ENCODE measurements around the gene RGS6.

The RGS6 gene

DNA sequence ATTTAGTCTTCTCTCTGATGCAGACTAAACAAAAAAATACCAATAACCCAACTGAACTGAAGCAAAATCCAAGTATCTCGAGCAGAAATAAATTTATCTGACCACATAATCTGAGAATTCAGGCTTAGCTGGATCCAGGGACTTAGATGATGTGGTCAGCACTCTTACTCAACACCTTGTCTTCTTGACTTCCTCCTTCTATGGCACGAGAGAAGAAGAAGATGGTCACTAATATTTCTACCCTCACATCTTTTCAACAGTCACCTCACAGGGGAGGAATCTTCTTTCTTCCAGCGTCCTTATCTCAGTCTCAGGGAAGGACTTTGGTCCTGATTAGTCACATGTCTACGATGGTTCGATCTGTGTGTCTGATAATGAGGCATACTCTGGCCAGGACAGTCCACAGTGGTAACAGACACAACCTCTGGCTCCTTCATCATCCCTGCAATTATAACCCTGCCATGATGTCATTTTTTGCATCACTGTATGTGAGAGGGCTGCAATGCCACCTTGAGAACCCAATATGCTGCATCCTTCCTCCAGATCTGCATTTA is 15.8 kb downstream of the RGS6 start:
- no peak for DNase-seq

DNA sequence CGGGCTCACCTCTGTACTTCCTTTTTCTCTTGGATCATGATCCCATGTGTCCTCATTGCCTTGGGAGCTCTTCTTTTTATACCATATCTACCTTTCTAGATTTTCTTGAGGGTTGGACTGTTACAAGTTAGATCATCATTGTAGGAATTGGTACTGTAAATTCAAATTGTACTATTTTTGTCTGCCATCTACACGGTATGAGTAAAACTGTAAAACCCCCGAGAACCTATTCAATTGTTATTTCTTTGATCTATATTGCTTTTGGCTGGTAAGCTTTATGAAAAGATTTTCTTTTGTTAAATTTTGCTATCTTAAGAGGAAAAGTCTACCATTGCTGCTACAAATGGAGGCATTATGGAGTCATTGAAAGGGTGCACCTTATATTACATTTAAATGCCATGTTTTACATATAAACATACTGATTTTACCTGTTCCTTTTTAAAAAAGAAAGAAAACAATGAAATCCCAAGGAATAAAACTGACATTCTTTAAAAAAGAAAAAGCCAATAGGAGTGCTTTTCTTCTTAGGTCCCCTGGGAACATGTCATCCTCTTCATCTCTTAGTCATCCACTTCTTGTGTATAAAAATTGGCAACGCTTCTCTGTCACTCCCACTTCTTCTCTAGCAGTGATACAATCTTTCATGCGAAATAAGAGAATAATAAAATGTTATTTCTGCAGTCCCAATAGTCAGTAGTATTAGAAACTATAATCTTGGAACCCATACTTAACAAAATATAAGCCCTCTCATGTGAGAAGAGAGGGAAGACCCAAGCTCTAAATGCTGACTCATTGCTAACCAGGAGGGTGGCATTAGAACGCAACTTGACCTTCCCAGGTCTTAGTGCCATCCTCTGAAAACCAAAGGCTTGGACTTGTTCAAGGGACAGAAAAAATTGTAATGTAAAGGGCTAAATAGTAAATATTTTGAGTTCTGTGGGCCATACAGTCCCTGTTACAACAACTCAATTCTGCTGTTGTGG is 20.4 kb downstream of the RGS6 start:
- DNase-seq, result no peak

DNA sequence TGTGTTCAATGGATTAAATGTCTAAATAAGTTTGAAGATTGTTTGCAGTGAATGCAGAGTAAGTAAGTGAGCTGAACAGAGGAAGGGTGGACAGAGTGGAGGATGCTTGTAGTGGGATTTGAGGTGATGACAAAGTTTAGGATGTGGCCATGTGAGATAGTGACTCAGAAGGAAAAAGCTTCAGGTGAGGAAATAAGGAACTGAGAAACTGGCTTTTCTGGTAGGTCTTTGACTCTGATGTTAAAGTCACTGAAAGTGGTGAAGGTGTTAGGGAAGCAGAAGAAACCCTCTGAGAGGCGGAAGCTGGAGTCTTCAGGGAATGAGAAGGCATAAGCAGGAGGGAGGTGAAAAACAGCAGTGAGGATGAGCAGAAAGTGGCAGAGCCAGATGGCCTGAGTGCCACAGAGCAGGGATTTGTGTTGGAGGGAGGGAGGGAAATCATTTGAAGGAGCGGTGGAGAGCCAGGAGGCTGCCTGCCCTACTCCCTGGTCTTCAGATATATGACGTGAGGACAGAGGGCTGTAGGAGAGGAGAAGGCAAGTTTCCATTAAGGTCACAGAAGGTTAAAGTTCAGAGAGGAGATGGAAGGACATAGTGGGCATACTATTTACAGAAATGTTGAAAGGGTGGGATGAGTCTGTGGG is 24.8 kb downstream of the RGS6 start:
- no peak for DNase-seq

DNA sequence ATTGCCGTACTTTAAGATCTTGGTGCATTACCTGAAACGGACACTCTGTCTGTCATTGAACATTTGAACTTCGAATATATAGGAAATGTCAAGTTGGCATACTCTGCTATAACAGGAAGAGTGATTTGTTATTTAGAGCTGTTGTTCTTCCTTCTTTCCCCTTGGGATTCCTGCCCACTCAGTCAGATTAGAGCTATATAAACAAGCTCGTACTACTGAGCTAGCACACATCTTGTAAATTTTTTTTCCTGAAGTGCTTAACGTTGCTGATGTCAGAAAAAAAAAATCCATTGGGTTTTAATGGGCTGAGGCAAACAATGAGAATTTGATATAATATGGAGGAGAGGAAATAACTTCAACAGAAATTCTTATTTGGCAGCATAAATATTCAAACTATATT is 26.8 kb downstream of the RGS6 start:
- no peak for DNase-seq

DNA sequence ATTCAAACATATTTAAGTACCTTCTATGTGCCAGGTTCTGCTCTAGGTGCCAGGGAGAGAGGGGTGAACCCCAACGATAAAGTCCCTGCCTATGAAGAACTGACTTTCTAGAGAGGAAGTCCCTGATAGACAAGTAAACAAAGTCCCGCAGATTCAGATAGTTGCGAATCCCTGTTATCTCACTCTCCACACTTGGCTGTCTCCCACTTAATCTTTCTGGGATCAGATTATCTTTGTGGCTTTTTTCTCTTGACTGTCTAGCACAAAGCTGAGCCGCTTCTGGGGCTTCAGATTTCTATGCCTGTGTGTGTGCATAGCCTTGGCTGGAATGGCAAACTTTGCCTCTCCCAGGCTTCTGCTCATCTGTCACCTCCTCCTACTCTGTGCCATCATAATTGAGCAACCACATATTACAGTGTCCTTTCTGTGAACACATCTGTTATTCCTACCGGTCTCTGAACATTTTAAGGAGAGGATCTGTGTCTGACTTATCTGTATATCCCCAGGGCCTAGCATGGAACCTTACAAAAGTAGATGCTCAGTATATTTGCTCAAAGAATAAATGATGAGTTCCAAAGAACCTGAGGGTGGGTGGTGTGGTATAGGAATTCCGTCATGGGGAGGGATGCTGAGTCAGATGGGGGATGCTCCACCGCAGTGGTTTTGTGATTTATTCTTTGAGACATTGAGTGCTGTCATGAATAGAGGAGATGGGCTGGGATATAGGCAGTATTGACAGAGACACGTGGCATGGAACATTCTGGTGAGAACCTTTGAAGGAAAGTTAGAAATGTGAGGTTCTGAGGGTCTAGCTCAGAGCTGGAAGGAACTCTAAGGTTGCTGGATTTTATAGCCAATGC is 28.5 kb downstream of the RGS6 start:
- no peak for DNase-seq

DNA sequence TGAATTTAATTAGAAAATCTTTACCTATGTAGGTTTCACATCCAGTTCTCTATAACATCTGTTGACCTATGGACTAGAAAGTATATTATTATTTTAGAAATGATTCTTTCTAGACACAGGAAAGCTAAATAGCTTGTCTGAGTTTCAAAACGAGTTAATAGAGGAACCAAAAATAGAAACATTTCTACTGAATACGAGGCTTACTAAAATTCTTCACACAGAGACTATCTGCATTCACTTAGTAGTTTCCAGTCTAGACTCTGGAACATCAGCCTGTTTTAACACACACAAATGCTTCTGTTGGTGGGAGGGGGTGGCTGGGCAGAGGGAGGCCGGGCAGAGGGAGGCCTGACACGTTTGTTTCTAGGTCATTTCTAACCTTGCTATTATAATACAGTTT is 29.7 kb downstream of the RGS6 start:
- no peak for DNase-seq

DNA sequence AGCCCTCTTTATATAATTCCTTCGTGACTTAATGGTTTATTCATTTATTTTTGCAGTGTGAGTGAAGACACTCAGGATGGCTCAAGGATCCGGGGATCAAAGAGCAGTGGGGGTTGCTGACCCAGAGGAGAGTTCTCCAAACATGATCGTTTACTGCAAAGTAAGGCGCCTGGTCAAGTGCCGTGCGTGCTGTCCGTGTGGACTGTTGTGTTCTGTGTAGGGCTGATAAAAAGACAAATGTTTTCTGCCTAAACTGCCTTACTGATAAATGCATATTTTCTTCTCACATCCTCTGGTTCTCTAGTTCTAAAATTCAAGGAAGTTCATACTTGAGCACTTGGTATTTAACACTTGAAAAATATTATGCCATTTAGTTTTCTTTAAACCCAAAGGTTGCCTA is 32.5 kb downstream of the RGS6 start:
- no peak for DNase-seq

DNA sequence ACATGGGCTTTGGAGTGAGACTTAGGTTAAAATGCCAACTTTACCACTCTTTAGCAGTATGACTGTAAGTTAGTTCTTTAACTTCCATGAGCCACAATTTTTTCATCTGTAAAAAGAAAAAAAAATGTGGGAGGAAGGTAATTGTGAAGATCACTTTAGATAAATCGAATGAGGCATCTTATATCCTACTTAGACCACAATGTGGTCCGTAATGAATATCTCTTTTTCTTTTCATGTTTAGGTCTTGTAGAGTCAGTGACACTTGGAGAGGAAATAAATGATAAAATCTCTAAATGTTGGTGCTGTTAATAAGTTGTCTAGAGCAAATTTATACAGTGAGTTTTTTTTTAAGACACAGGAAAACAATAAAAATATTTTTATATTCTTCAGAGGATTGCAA is 34.3 kb downstream of the RGS6 start:
- no peak for DNase-seq

DNA sequence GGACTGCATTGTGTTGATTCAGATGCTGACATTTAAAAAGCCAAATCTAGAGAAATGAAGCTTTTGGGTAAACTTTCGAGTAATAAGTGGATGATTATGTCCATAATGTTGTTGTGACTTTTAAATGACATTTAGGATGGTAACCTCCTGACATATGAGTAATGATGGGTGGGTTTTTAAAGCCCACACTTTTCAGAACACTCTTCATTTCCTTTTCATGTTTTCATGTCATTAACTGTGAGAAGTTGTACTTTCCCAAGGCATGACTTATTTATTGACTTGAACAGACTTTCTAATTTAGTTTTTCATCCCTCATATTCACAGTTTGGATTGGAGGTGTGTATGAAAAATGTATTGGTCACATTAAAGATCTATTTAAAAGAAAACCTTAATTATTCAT is 35.5 kb downstream of the RGS6 start:
- DNase-seq, result no peak

DNA sequence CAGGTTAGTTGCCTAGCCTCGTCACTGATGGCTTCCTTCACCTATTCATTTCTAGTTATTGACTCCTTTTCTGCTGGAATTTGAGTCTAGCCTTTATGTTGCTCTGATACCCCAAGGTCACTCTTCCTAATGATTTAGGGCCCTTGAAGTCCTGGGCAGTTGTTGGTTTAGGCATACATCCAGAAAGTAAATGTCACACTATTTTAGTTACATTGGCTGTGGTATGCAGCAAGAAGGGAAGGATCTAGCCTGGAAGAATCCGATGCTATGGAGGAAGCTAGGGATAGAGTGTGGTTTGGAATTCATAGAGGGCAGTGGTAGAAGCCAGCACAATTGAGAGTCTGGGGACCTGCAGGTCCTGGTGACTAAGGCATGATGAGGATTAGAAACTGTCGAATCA is 38.0 kb downstream of the RGS6 start:
- no peak for DNase-seq

DNA sequence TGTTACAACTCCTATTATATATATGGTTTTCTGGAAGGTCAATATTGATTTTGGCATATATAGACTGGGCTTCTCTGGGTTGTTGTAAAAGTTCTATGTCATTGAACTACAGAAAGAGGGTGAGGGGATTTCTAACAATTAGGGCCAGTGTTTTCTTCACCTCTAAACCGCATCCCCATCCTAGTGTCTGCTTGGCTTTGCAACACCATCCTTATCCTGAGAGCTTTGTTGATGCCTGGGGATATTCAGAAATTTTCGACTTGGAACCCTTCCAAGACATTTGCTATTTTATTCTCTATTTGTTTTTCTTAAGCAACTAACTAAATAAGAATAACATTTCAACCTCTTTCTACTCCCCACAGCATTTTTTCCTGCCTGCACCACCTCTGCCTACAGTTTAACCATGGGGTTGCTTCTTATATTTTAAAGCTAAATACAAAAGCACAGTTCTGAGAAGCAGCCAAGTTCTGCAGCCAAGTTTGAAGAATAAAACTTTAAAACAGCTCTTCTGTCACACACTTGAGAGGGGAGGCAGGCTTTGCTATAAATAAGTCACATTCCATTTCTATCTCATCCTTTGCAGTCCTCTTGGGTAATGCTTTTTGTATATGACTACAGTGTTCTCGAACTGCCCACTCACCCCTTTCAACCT is 53.4 kb downstream of the RGS6 start:
- no peak for DNase-seq

DNA sequence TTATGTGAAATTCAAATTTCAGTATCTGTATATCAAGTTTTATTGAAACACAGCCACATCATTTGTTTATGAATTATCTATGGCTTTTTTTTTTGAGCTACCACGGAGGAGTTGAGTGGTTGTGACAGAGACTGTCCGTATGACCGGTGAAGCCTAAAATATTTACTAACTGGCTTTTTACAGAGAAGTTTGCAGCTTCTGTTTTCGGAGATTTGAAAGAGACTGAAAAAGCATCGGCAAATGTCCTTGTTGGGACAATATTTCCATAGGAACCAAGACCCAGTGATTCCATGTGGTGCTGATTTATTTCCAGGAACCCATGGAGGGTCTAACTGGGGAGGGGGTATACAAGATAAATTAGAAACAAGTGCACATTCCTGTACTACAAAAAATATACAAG is 56.2 kb downstream of the RGS6 start:
- DNase-seq, result no peak

DNA sequence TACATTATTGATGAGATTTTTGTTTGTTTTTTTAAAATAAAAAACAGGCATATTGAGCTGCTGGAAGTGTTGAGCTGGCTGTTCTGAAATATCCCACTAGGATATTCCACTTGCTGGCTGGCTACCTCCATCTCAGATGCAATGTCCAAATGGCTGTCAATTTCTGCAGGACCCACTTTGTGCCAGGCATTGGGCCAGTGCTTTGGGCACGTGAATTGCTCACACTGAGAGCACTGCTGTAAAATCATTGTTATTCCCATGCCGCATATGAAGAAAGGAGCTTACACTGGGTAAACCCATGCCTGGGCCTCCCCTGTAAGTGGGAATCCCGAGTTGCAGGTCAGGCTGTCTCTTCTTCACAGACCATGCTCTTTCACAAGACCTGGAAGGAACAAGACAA is 56.7 kb downstream of the RGS6 start:
- DNase-seq, result no peak

DNA sequence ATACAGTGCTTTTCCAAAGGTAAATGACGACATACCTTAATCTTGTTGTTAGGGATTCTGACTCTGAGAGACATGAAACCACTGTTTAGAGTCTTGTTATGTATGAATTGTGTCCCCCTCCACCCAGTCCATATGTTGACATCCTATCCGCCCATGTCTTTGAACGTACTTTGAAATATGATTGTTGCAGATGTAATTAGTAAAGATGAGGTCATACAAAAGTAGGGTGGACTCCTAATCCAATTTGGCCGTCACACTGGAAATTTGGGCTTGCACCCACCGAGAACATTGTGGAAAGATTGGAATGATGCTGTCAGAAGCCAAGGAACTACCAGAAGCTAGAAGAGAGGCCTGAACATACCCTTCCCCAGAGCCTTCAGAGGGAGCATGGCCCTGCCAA is 62.2 kb downstream of the RGS6 start:
- DNase-seq, result no peak

DNA sequence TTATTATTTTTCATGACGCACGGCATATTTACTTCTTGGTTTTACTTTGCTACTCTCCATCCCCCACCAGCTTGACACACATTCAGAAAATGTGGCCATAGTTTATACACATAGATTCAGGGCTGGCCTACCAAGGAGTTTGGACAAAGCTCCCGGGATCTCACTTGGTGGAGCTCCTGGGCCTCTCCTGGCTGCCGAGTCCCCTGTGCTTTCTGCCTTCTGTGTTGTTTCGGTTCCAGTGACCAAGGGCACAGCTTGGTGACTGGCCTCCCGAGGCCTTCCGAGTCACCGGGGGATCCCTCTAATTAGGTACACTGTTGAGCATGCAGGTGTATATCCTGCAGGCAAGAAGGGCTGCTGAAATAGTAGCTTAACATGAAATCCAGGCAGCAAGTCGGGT is 63.5 kb downstream of the RGS6 start:
- DNase-seq, result no peak

DNA sequence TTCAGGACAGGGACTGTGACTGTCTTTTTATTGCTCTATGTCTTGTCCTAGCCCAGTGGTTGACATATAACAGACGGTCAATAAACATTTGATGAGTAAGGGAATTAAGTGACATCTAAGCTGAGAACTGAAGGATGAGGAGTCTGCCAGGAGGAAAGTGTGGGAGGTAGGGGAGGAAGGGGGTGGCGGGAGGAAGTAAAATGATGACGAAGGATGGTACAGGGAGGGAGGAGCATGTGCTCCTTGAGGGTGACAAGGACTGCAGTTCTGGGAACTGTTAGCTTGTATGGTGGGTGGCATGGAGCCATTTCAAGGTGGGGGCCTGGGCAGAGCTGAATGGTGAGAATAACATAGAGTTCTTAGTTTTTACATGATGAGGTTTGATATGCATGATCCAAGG is 64.4 kb downstream of the RGS6 start:
- DNase-seq, result no peak

DNA sequence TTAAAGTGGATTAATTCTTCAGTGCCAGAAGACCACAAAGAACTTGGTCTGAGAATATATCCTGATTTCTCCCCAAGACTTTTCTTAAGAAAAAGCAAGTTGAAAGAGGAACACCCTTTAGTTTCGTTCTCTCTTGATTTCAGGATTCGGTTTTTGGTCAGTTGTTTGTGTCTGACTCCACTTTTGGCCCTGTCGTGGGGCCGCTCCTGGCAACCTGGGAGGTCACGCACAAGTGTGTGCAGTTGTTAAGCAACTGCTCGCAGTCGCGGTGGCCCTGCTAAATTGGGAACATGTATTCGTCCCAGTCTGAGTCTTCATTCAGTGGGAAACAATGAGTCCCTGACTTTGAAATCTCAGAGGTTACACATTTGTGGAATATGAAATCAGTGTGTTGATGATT is 68.7 kb downstream of the RGS6 start:
- no peak for DNase-seq

DNA sequence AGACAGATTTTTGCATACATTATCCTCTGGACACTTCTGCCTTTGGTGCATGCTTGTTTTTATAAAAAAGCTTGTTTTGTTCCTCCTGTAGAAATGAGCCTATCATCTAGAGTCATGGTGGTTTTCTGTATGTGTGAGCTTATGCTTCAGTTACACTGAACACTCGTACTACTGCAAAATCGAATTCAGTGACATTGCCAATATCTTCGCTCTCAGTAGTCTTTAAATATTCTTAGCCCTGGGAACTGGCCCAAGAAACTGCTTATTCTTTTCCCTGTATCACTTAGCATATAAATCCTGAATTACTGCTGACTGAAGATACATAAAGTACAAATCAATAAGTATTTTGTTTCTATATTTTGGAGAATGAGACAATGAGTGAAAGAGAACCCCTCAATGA is 70.5 kb downstream of the RGS6 start:
- DNase-seq, result no peak

DNA sequence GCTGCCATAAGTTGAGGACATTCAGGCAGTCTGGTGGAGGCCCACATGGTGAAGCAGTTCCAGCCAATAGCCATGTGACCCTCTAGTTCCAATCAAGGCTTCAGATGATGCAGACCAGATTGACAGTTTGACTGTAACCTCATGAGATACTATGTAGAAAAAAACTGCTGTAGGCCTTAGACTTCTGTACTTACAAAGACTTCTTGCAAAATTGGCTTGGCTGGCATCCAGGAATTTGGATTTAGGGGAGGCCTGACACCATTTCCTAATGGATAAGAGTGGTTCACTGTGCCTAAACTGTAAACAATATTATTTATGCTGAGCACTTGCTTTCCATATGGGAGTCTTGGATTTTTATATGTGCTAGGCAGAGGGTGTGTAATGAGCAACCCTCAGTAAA is 76.4 kb downstream of the RGS6 start:
- no peak for DNase-seq

DNA sequence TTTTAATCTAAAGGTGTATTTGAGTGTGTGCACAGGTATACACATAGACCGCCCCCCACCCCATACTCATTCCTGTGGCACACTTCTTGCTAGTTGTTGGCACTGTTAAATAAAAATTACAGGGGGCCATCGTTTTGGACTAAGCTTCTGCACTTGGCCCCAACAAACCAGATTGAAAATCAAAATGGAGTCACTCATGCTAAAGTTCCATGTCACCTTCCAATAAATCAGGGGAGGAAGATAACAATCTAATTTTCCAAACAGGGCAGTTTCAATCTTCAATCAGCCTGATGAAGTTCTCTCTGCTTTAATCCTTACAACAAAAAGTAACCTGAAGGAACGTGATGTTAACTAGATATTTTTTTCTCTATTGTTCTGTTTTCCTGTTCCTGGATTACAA is 78.2 kb downstream of the RGS6 start:
- DNase-seq, result no peak

DNA sequence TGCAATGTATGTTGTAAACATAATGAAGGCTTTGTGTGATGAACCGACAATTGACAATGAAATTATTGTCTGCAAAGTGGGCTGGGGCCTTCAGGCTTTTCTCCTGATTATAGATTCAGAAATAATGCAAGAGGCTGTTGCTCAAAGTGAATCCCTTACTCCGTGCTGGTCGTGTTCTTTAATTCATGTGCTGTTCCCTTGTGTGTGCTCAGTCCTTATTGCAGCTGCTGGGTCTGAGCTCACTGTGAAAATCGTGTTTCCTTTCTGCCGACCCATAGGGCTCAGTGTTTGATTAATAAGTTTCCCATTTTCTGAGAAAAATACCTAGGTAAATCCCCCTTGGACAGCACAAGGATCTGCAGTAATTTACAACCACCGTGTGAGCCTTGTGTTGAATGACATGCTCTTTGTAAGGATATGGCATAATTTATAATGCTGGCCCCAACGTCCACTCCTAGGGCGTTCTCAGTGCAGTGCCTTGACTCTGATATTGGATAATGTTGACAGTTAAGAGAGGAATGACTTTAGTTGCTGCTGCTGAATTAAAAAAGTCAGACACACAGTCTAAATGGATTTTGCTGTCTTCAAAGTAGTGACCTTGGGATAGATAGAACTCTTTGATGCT is 81.6 kb downstream of the RGS6 start:
- no peak for DNase-seq

DNA sequence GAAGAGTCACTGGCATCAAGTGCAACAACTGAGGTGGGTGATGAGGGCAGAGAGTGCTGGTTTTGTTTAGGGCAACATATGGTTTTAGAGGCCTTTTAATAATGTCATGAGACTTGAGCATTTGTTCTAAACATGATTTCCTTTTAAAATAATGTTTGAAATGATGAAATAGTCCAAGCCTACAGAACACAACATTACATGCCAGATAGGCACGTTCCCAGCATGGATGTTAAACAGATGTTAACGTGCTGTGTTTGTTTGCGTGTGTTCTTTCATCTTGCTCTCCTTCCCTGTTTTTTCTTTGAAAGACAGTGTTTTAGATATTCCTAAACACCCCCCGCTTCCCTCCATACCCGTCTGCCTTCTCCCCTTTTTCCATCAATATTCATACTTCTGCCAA is 82.3 kb downstream of the RGS6 start:
- no peak for DNase-seq
